ENCODE results near the gene SOCS4. TPM values are rescaled to one million over a fixed set of nuclear protein-coding genes. Genes with fewer than 3 reads are reported as not detected.

Gene SOCS4
- total RNA-seq, 2 donors from 2014 or later, result 28.0 to 32.0 TPM

GRCh38 chr14:55088356-55088755 lies 61.3 kb downstream of the SOCS4 start:
- Histone ChIP-seq H3K9me3 (ENCODE audit: control insufficient read depth, low read length) (no peaks in the 10 kb centered on the region), H3K36me3 (ENCODE audit: control insufficient read depth, insufficient read depth, low read length) (no peaks in the 10 kb centered on the region), H3K27me3 (ENCODE audit: control insufficient read depth, insufficient read depth, low read length, poor library complexity, severe bottlenecking) (peaks cover 6% of the 10 kb centered on the region), H3K4me1 (ENCODE audit: control insufficient read depth, insufficient read depth, low read length) (no peaks in the 10 kb centered on the region), H3K27ac (ENCODE audit: low read depth, low read length) (no peak overlapping the region), H3K4me3 (ENCODE audit: low read length) (no peak overlapping the region), H3K9ac (ENCODE audit: extremely low read depth, low read length, poor library complexity, severe bottlenecking) (no peak overlapping the region)
- Mint-ChIP-seq H3K27ac (no peak overlapping the region), H3K4me1 (no peaks in the 10 kb centered on the region), H3K4me3 (no peak overlapping the region), H3K27me3 (ENCODE audit: insufficient read depth) (no peaks in the 10 kb centered on the region), H3K9me3 (no peaks in the 10 kb centered on the region), H3K36me3 (ENCODE audit: low read depth) (no peaks in the 10 kb centered on the region)
- DNase-seq, result no peak
- TF ChIP-seq CTCF (conservative IDR thresholded peaks at IDR 0.05), result no peak

- no peaks in the 10 kb centered on the region for H3K4me1 ChIP-seq (ENCODE audit: control insufficient read depth, insufficient read depth, low read length)
- TF ChIP-seq CTCF (conservative IDR thresholded peaks at IDR 0.05), result no peak
- no peak overlapping the region for H3K4me3 ChIP-seq (ENCODE audit: low read length)
- no peak overlapping the region for H3K27ac ChIP-seq (ENCODE audit: low read depth, low read length)
- Mint-ChIP-seq H3K36me3 (ENCODE audit: low read depth) (no peaks in the 10 kb centered on the region), H3K27me3 (ENCODE audit: insufficient read depth) (no peaks in the 10 kb centered on the region), H3K4me3 (no peak overlapping the region), H3K9me3 (no peaks in the 10 kb centered on the region), H3K4me1 (peaks cover 3% of the 10 kb centered on the region), H3K27ac (no peak overlapping the region)
- H3K9me3 ChIP-seq (ENCODE audit: control insufficient read depth, low read length), result no peaks in the 10 kb centered on the region
- H3K9ac ChIP-seq (ENCODE audit: extremely low read depth, low read length, poor library complexity, severe bottlenecking), result no peak overlapping the region
- no peak for DNase-seq
- 94 to 96% methylated on average over 4 of the region's 4 CpGs for WGBS, 2 experiments (ENCODE audit: insufficient coverage in 1 of 2, insufficient read length in 1 of 2)
- no peaks in the 10 kb centered on the region for H3K36me3 ChIP-seq (ENCODE audit: control insufficient read depth, insufficient read depth, low read length)
- no peaks in the 10 kb centered on the region for H3K27me3 ChIP-seq (ENCODE audit: control insufficient read depth, insufficient read depth, low read length, poor library complexity, severe bottlenecking)
Observed at GRCh38 chr14:55092341-55092740, 65.3 kb downstream of the SOCS4 start.

GRCh38 chr14:55094292-55095157 lies 67.5 kb downstream of the SOCS4 start:
- TF ChIP-seq CTCF (conservative IDR thresholded peaks at IDR 0.05), result no peak
- Histone ChIP-seq H3K9ac (ENCODE audit: extremely low read depth, low read length, poor library complexity, severe bottlenecking) (no peak overlapping the region), H3K36me3 (ENCODE audit: control insufficient read depth, insufficient read depth, low read length) (no peaks in the 10 kb centered on the region), H3K27ac (ENCODE audit: low read depth, low read length) (no peak overlapping the region), H3K27me3 (ENCODE audit: control insufficient read depth, insufficient read depth, low read length, poor library complexity, severe bottlenecking) (no peaks in the 10 kb centered on the region), H3K4me3 (ENCODE audit: low read length) (no peak overlapping the region), H3K4me1 (ENCODE audit: control insufficient read depth, insufficient read depth, low read length) (no peaks in the 10 kb centered on the region), H3K9me3 (ENCODE audit: control insufficient read depth, low read length) (no peaks in the 10 kb centered on the region)
- 81 to 94% methylated on average over 6 to 9 of the region's 9 CpGs for WGBS, 2 experiments (ENCODE audit: insufficient coverage in 1 of 2, insufficient read length in 1 of 2)
- no peak for DNase-seq
- Mint-ChIP-seq H3K27me3 (ENCODE audit: insufficient read depth) (no peaks in the 10 kb centered on the region), H3K27ac (no peak overlapping the region), H3K4me1 (peaks cover 3% of the 10 kb centered on the region), H3K36me3 (ENCODE audit: low read depth) (no peaks in the 10 kb centered on the region), H3K9me3 (no peaks in the 10 kb centered on the region), H3K4me3 (no peak overlapping the region)
